H1 (cell line): ENCODE data around the gene UGT1A3. TPM values are rescaled to one million over a fixed set of nuclear protein-coding genes. Genes with fewer than 3 reads are reported as not detected.

Source experiments
- CTCF ChIA-PET: fragments of 300-600 bp; sonication (Branson Sonifier 250); formaldehyde crosslinking; loops from one replicate; lab custom pipeline; 2021; ENCODE audit not compliant: partially characterized antibody; lab: Charles Lee
- POLR2A ChIA-PET: fragments of 300-600 bp; sonication (Branson Sonifier 250); formaldehyde crosslinking; loops from one replicate; lab custom pipeline; 2021; ENCODE audit warnings: inconsistent platforms; ENCODE audit not compliant: partially characterized antibody; lab: Charles Lee
- DNase-seq, 2 experiments: peaks; one replicate each; pipeline versions ENCODE4 v3.0.0 to v3.0.0-alpha.2; 2010 to 2022; ENCODE audit warnings: low spot score in 2 of 2, low read depth in 1 of 2, mixed read lengths in 1 of 2
- FAIRE-seq: peaks from 2 replicates; lab custom pipeline; 2011; peaks lifted over from hg19 to GRCh38; lab: Jason Lieb, UNC
- H2AFZ ChIP-seq: 2 replicates; pipeline ENCODE4 v1.8.1; 2012; ENCODE audit warnings: low read length, inconsistent platforms
- H2AK5ac ChIP-seq: 2 replicates; pipeline ENCODE4 v1.6.1; 2013; ENCODE audit warnings: low read depth, low read length
- H2BK120ac ChIP-seq: replicated peaks from 2 replicates; pipeline ENCODE3; 2013; ENCODE audit warnings: low read depth, low read length, inconsistent platforms
- H2BK12ac ChIP-seq: 2 replicates; pipeline ENCODE4 v1.6.1; 2013; ENCODE audit warnings: low read depth, low read length
- H2BK15ac ChIP-seq: 2 replicates; pipeline ENCODE4 v1.6.1; 2013; ENCODE audit warnings: low read length
- H2BK20ac ChIP-seq: 2 replicates; pipeline ENCODE4 v1.6.1; 2013; ENCODE audit warnings: low read length
- H2BK5ac ChIP-seq: 2 replicates; pipeline ENCODE4 v1.6.1; 2013; ENCODE audit warnings: low read depth, low read length
- H3K14ac ChIP-seq: 2 replicates; pipeline ENCODE4 v1.6.1; 2013; ENCODE audit warnings: inconsistent platforms; ENCODE audit not compliant: insufficient read length
- H3K18ac ChIP-seq: 2 replicates; pipeline ENCODE4 v1.6.1; 2013; ENCODE audit warnings: low read length; ENCODE audit errors: extremely low read depth
- H3K23ac ChIP-seq: 2 replicates; pipeline ENCODE4 v1.6.1; 2013; ENCODE audit warnings: inconsistent platforms; ENCODE audit not compliant: insufficient read length
- H3K23me2 ChIP-seq: 2 replicates; pipeline ENCODE4 v1.6.1; 2013; ENCODE audit warnings: low read depth, low read length
- H3K27ac ChIP-seq: 2 replicates; pipeline ENCODE4 v1.6.1; 2011; ENCODE audit warnings: low read depth, low read length, inconsistent platforms
- H3K27me3 ChIP-seq, 4 experiments: replicated peaks in 1 of 4; 1 replicate in 1 of 4; 2 replicates in 3 of 4; pipeline versions ENCODE4 v1.6.1 to v1.8.1; 2011 to 2013; ENCODE audit warnings: low read length in 3 of 4, mild to moderate bottlenecking in 3 of 4, inconsistent platforms in 2 of 4, mixed read lengths in 2 of 4, moderate library complexity in 1 of 4; ENCODE audit not compliant: control insufficient read depth in 3 of 4, insufficient read depth in 3 of 4; ENCODE audit errors: extremely low read depth in 1 of 4
- H3K36me3 ChIP-seq, 4 experiments: 2 replicates each; pipeline versions ENCODE4 v1.6.1 to v1.8.1; 2011 to 2013; ENCODE audit warnings: mild to moderate bottlenecking in 4 of 4, low read length in 3 of 4, moderate library complexity in 2 of 4, control low read depth in 1 of 4, inconsistent platforms in 1 of 4; ENCODE audit not compliant: insufficient read depth in 4 of 4, control insufficient read depth in 2 of 4
- H3K4ac ChIP-seq: replicated peaks from 2 replicates; pipeline ENCODE3; 2013; ENCODE audit warnings: low read length, low read depth, mixed read lengths, inconsistent platforms; ENCODE audit not compliant: insufficient read length
- H3K4me1 ChIP-seq, 4 experiments: replicated peaks in 1 of 4; 1 replicate in 1 of 4; 2 replicates in 3 of 4; pipeline versions ENCODE4 v1.6.1 to v1.8.1; 2011 to 2013; ENCODE audit warnings: low read length in 3 of 4, inconsistent platforms in 2 of 4, mixed read lengths in 1 of 4; ENCODE audit not compliant: insufficient read depth in 4 of 4, control insufficient read depth in 3 of 4
- H3K4me2 ChIP-seq, 2 experiments: 2 replicates each; pipeline versions ENCODE4 v1.6.1 to v1.8.1; 2011 to 2013; ENCODE audit warnings: low read depth in 2 of 2, low read length in 2 of 2, control low read depth in 1 of 2, inconsistent platforms in 1 of 2, mild to moderate bottlenecking in 1 of 2; ENCODE audit not compliant: insufficient read depth in 1 of 2
- H3K4me3 ChIP-seq, 4 experiments: fragments of 200-600, 300-600 bp in 1 of 4; sonication (generic), shearing (Covaris generic), sonication (Bioruptor Twin) in 1 of 4; 2 replicates each; pipeline versions ENCODE4 v1.5.1 to v1.8.1; 2011 to 2016; ENCODE audit warnings: low read length in 4 of 4, low read depth in 3 of 4, control low read depth in 2 of 4, inconsistent platforms in 2 of 4, mild to moderate bottlenecking in 2 of 4, mixed read lengths in 1 of 4, moderate library complexity in 1 of 4; ENCODE audit not compliant: insufficient read depth in 2 of 4; ENCODE audit errors: extremely low read depth in 1 of 4
- H3K56ac ChIP-seq: replicated peaks from 2 replicates; pipeline ENCODE3; 2013; ENCODE audit warnings: low read depth, mild to moderate bottlenecking, mixed read lengths, low read length, inconsistent platforms; ENCODE audit not compliant: insufficient read length
- H3K79me1 ChIP-seq: 2 replicates; pipeline ENCODE4 v1.6.1; 2013; ENCODE audit warnings: low read depth, low read length, control low read depth
- H3K79me2 ChIP-seq, 2 experiments: 2 replicates each; pipeline versions ENCODE4 v1.6.1 to v1.8.1; 2012 to 2013; ENCODE audit warnings: low read length in 2 of 2, mild to moderate bottlenecking in 2 of 2, inconsistent platforms in 1 of 2; ENCODE audit not compliant: insufficient read depth in 2 of 2, control insufficient read depth in 1 of 2
- H3K9ac ChIP-seq, 4 experiments: replicated peaks in 1 of 4; 1 replicate in 1 of 4; 2 replicates in 3 of 4; pipeline versions ENCODE4 v1.6.1 to v1.8.1; 2011 to 2013; ENCODE audit warnings: low read depth in 3 of 4, low read length in 3 of 4, control low read depth in 2 of 4, mild to moderate bottlenecking in 2 of 4, moderate library complexity in 2 of 4, inconsistent platforms in 1 of 4; ENCODE audit errors: extremely low read depth in 1 of 4
- H3K9me3 ChIP-seq, 2 experiments: 2 replicates each; pipeline versions ENCODE4 v1.6.1 to v1.8.1; 2012 to 2013; ENCODE audit warnings: mild to moderate bottlenecking in 2 of 2, moderate library complexity in 2 of 2, control low read depth in 1 of 2, inconsistent platforms in 1 of 2, low read depth in 1 of 2, low read length in 1 of 2, mixed read lengths in 1 of 2; ENCODE audit not compliant: insufficient read depth in 2 of 2
- H4K20me1 ChIP-seq, 2 experiments: replicated peaks in 1 of 2; 2 replicates each; pipeline versions ENCODE3 to v1.8.1; 2011 to 2013; ENCODE audit warnings: inconsistent platforms in 2 of 2, low read length in 2 of 2, mild to moderate bottlenecking in 1 of 2; ENCODE audit not compliant: insufficient read depth in 2 of 2, control insufficient read depth in 1 of 2
- H4K5ac ChIP-seq: 2 replicates; pipeline ENCODE4 v1.6.1; 2013; ENCODE audit warnings: low read length, low read depth, mixed read lengths, inconsistent platforms; ENCODE audit not compliant: insufficient read length
- H4K8ac ChIP-seq: 2 replicates; pipeline ENCODE4 v1.8.0; 2013; ENCODE audit warnings: mild to moderate bottlenecking, moderate library complexity, low read length, inconsistent platforms; ENCODE audit not compliant: insufficient read depth; ENCODE audit errors: extremely low read depth
- H4K91ac ChIP-seq: replicated peaks from 2 replicates; pipeline ENCODE3; 2013; ENCODE audit warnings: low read length, mixed read lengths, inconsistent platforms; ENCODE audit not compliant: insufficient read length
- BRCA1 ChIP-seq: IDR thresholded peaks from 2 replicates; pipeline ENCODE4 v1.6.1; 2012; ENCODE audit warnings: low read depth, low read length, improper control_type of control experiment
- EGR1 ChIP-seq: IDR thresholded peaks from 2 replicates; pipeline ENCODE4 v1.6.1; 2011; ENCODE audit warnings: low read depth, low read length, borderline replicate concordance
- FOSL1 ChIP-seq: IDR thresholded peaks from 2 replicates; pipeline ENCODE4 v1.6.1; 2011; ENCODE audit warnings: mild to moderate bottlenecking, low read depth, low read length, moderate library complexity; ENCODE audit not compliant: insufficient read depth
- KDM1A ChIP-seq: fragments of 200-600, 300-600 bp; sonication (generic); IDR thresholded peaks from 2 replicates; pipeline ENCODE4 v1.7.1; 2016; ENCODE audit warnings: mild to moderate bottlenecking, low read length, borderline replicate concordance
- NRF1 ChIP-seq: IDR thresholded peaks from 2 replicates; pipeline ENCODE4 v1.6.1; 2011; ENCODE audit warnings: mild to moderate bottlenecking, low read depth, low read length, improper control_type of control experiment
- RFX5 ChIP-seq: IDR thresholded peaks from 2 replicates; pipeline ENCODE4 v1.6.1; 2011; ENCODE audit warnings: low read depth, low read length, improper control_type of control experiment, borderline replicate concordance
- SAP30 ChIP-seq: fragments of 300-600 bp; sonication (generic); IDR thresholded peaks from 2 replicates; pipeline ENCODE4 v1.7.1; 2012; ENCODE audit warnings: low read length, moderate library complexity, mild to moderate bottlenecking, inconsistent platforms; ENCODE audit not compliant: insufficient read depth, insufficient replicate concordance
- SIRT6 ChIP-seq: IDR thresholded peaks from one replicate; pipeline ENCODE4 v1.7.1; 2012; ENCODE audit warnings: low read length, inconsistent platforms
- SP1 ChIP-seq: IDR thresholded peaks from 2 replicates; pipeline ENCODE4 v1.6.1; 2011; ENCODE audit warnings: low read depth, low read length
- TBP ChIP-seq: IDR thresholded peaks from 2 replicates; pipeline ENCODE4 v1.6.1; 2011; ENCODE audit warnings: low read depth, low read length, improper control_type of control experiment
- ZNF274 ChIP-seq: IDR thresholded peaks from 2 replicates; pipeline ENCODE4 v1.7.0; 2012; ENCODE audit warnings: low read length, borderline replicate concordance; ENCODE audit errors: extremely low read depth
- WGBS, 2 experiments: shearing (Covaris generic) in 1 of 2; methylation state at CpG; one replicate each; pipeline versions ENCODE4 v1.1.6 to v1.1.7; 2013 to 2015; ENCODE audit warnings: low lambda C conversion rate in 2 of 2, mixed read lengths in 2 of 2, inconsistent platforms in 1 of 2, low coverage in 1 of 2, missing lambda C conversion rate in 1 of 2; ENCODE audit not compliant: insufficient replicate concordance in 2 of 2, insufficient coverage in 1 of 2, insufficient read length in 1 of 2; ENCODE audit errors: extremely low coverage in 1 of 2, missing lambda C conversion rate in 1 of 2; 5-methylcytosine and 5-hydroxymethylcytosine counted together
- polyA plus RNA-seq, 7 experiments: library from polyadenylated mRNA; depleted of rRNA in 3 of 7; stranded (reverse) in 5 of 7; unstranded in 2 of 7; fragments of >200 nt in 5 of 7; fragments of 200-250 nt in 2 of 7; gene quantifications; 1 replicate in 5 of 7; 2 replicates in 1 of 7; 4 replicates in 1 of 7; pipeline versions ENCODE4 v1.2.1 to v1.2.3, GENCODE V29; 2011 to 2013; ENCODE audit warnings: missing spikeins in 2 of 7, mixed read lengths in 2 of 7
- total RNA-seq: library from RNA; stranded (reverse); fragmentation: NEBNext Ultra II Directional; extraction: Animal tissue kit (Norgen Biotek cat#: 25700); gene quantifications from 2 replicates; pipeline ENCODE4 v1.2.1, GENCODE V29; 2021
- TF ChIP-seq, protein P1 (sequence below): IDR thresholded peaks from 2 replicates; pipeline ENCODE4 v1.6.1; 2012; ENCODE audit warnings: inconsistent platforms

The UGT1A3 gene
- total and polyA plus RNA-seq, 2 of the 8 experiments (the other 6 are each of a cell fraction or from before 2014, with no cell fraction given), result not detected

DNA sequence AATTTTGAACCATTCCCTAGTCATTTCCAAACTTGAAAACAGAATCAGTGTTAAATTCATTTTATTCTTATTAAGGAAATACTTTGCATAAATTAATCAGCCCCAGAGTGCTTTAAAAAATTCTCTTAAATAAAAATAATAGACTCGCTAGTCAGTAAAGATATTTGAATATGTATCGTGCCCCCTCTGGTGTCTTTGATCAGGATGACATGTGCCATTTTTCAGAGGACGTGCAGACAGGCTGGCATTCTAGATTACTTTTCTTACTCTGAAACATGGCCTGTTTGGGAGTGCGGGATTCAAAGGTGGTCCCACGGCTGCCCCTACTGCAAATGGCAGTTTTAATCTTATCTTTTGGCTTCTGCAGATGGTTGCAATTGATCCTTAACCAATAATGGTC is 43.7 kb downstream of the UGT1A3 start:
- Histone ChIP-seq H3K9ac (no peak overlapping the region), H4K91ac (no peak overlapping the region), H2BK5ac (no peak overlapping the region), H3K27me3 (no peaks in the 10 kb centered on the region), H3K23ac (no peak overlapping the region), H4K5ac (no peak overlapping the region), H3K4me1 (no peaks in the 10 kb centered on the region; a peak in 1 of 7 replicates), H4K20me1 (no peaks in the 10 kb centered on the region), H3K9me3 (peaks cover 7 to 15% of the 10 kb centered on the region in 2 experiments; a peak in 3 of 4 replicates), H2BK15ac (no peak overlapping the region), H3K4ac (no peak overlapping the region), H3K79me1 (no peaks in the 10 kb centered on the region), H2BK20ac (no peak overlapping the region), H3K36me3 (no peaks in the 10 kb centered on the region), H3K4me3 (no peak overlapping the region), H2BK12ac (no peak overlapping the region), H3K18ac (no peak overlapping the region), H2AFZ (no peak overlapping the region), H3K79me2 (no peaks in the 10 kb centered on the region), H3K4me2 (no peak overlapping the region), H3K27ac (no peak overlapping the region), H2BK120ac (no peak overlapping the region), H2AK5ac (no peak overlapping the region), H4K8ac (no peak overlapping the region), H3K56ac (no peak overlapping the region), H3K23me2 (peaks cover 2% of the 10 kb centered on the region; the same call in 1 of the 2 replicates), H3K14ac (no peak overlapping the region)
- ChIA-PET POLR2A (no interaction called here), CTCF (no interaction called here)
- DNase-seq (no peak), FAIRE-seq (no peak)
- 93% methylated on average over 5 of the region's 5 CpGs; no CpG with 5 or more reads in 1 of the 2 experiments for WGBS, 2 experiments
- TF ChIP-seq SIRT6 (no peak), EGR1 (no peak), FOSL1 (no peak), BRCA1 (no peak), SP1 (no peak), ZNF274 (no peak), SAP30 (no peak), KDM1A (no peak), TBP (no peak), NRF1 (no peak), RFX5 (no peak)
- TF ChIP-seq, protein P1, sequence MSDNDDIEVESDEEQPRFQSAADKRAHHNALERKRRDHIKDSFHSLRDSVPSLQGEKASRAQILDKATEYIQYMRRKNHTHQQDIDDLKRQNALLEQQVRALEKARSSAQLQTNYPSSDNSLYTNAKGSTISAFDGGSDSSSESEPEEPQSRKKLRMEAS, result no peak
